HG02870 (cell line): ENCODE measurements around the gene LIN37.
"Not testable (repeated sequence)": the region's sequence is repeated elsewhere in the genome, so short reads cannot be mapped to it uniquely, and the experiment has no call there.

Experiments used
- ATAC-seq: cut with Tn5 transposase; IDR thresholded peaks from one replicate; pipeline ENCODE4 v1.9.1; 2021; ENCODE audit warnings: mild to moderate bottlenecking, moderate library complexity; ENCODE audit not compliant: unreplicated experiment

LIN37 gene

DNA sequence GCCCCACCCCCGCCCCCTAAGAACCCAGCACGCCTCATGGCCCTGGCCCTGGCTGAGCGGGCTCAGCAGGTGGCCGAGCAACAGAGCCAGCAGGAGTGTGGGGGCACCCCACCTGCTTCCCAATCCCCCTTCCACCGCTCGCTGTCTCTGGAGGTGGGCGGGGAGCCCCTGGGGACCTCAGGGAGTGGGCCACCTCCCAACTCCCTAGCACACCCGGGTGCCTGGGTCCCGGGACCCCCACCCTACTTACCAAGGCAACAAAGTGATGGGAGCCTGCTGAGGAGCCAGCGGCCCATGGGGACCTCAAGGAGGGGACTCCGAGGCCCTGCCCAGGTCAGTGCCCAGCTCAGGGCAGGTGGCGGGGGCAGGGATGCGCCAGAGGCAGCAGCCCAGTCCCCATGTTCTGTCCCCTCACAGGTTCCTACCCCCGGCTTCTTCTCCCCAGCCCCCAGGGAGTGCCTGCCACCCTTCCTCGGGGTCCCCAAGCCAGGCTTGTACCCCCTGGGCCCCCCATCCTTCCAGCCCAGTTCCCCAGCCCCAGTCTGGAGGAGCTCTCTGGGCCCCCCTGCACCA, 38.9 kb downstream of the LIN37 start:
- no peak for ATAC-seq

DNA sequence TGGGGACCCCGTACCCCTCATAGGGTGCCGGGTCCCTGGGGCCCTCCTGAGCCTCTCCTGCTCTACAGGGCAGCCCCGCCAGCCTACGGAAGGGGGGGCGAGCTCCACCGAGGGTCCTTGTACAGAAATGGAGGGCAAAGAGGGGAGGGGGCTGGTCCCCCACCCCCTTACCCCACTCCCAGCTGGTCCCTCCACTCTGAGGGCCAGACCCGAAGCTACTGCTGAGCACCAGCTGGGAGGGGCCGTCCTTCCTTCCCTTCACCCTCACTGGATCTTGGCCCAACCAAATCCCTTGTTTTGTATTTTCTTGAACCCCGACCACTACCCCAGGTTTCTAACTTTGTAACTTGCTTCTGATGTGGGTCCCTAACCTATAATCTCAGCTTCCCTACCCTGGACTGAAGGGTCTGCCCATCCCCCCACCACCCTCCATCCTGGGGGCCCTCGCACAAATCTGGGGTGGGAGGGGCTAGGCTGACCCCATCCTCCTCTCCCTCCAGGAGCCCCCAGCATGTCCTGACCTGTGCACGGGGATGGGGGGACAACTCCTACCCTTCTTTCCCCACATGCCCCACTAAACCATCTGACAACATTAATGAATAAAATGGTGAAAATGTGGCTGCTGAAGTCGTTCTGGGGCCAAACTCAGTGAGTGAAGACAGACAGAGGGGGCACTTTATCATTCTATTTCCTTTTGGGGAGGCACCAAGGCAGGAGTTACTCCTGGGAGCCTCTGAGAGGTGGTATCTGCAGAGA, 40.0 kb downstream of the LIN37 start:
- no peak for ATAC-seq

DNA sequence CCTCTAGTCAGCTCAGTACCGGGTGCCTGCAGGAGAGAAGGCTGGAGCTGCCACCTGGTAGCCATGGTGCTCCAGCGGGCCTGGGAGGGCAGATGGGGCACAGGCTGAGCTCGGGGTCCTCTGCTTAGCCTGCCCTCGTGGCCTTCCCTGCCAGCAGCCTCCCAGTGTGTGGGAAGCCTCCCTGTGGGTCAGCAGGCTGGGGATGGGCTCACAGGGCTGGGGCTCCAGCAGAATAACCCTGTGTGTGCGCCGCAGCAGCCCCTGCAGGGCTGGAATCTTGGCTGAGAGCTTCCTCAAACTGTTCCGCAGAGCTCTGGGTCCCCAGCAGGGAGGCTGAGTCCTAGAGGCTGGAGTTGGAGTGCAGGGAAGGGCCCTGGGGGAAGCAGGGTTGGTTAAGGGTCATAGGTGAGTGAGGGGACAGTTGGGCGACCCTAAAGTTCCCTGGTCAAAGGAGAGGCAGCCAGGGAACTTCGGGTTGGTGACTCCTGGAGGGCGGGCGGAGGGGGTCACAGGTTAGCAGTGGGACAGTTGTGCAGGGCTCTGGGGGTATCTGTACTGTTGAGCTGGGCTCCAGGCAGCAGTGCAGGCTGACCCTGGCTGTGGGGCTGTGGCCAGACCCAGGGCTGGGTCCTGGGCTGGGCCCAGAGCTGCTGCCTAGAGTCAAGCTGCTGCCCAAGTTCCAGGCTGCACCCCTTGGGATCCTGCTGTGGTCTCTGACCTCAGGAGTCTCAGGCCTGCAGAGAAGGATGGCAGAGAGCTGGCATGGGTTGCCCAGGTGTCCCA, 41.0 kb downstream of the LIN37 start:
- no peak for ATAC-seq

DNA sequence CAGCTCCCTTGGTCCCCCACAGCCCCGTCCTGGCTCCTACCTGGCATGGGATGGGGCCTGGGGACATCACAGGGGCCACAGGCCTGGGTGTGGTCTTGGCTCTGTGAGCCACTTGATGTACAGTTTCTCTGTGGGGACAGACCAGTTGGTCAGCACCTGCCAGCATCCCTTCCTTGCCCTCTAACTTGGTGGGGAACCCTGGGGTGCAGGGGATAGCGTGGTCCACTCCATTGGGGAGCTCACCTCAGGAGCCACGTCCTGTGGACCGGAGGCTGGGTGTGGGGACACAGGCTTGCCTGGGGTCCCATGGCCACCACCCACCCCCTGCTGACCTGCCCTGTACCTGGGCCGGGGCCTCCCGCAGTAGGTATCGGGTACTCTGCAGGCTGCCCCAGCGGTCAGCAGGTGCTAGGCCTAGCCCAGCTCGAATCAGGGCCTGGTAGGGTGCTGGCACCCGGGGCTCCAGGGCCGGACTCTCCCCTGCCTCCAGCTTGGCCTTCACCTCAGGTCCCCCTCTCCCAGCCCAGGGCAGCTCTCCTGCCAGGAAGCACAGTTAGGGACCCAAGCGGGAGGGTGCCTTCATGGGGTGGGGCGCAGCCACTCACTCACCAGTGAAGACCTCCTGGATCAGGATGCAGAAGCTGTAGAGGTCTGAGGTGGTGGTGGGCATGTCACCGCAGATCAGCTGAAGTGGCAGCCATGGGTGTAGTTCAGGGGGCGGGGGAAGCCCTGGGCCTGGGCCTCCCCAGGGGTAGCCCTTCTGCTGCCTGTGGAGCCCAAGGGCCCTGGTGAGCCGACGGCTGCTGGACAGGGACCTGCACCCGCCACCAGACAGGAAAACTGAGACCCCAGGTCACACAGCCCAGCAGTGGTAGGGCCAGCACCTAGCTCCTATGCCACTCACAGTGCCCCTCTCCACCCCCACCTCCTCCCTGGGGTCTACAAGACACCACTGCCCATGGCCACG, 41.9 kb downstream of the LIN37 start:
- ATAC-seq = no peak

DNA sequence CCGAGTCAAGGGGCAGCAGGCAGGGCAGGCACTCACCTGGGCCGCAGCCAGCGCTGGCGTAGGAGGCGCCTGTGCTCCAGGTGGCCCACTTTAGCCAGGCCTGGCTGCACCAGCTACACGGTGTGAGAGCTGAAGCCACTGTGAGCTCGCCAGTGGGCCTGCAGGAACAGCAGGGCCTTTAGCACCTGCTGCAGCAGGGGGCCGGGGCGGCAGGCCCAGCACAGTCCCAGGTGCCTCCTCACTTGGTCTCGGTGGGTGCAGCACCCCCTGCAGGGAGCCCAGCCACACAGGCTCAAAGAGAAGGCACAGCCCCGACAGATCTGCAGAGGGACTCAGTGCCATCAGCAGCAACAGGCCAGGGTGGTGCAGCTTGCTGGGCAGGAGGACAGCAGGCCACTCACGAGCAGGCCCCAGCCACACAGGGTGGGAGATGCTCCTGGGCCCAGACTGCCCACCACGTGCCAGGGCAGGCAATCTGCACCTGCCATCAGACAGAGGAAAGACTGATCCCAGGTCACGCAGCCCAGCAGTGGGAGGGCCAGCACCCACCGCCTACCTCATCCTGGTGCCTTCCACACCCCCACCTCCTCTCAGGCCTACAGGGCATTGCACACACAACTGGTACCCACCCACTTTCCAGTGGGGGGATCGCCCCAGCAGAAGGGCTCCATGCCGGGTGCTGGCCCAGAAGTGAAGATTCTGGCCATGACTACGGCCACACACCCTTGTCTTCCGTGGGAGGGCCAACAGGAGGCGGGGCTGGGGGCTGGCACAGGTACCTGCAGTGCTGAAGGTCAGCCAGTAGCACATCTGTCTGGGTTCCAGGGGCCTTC, 42.8 kb downstream of the LIN37 start:
- no peak for ATAC-seq

DNA sequence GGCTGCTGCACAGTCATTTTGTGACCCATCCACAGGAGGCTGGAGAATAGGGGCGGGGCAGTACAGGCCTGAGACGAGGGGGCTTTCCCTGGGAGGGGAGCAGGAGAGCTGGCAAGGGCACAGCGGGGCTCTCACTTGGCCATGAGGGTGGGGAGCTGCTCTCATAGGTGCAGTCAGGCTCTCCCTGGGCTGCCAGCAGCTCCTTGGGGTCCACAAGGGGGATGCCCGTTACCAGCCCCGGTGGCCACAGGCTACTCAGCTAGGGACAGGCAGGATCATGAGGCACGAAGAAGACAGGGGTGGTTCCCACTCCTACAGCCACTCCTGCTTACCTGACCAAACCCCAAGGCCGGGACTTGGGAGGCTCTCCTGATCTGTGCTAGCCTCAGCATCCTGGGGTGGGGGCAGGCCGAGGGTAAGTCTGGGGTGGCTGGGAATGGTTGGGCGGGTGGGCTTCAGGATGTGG, 43.5 kb downstream of the LIN37 start:
- no peak for ATAC-seq

DNA sequence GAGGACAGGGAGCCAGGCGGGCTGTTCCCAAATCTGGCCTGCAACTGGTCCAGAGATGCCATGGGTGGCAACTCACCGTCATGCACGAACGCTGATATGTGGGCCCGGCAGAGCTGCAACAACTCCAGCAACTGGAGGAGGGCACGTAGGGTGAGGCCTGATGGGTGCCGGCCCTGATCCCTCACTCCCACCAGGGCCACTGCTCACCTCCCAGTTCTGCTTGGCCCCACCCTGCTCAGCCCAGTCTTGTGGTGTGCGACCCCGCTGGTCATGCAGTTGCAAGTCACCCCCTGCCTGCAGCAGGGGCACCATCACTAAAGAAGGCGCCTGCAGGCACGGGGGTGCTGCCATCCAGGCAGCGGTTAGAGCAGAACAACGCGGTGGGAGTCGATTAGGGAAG, 43.9 kb downstream of the LIN37 start:
- ATAC-seq = no peak

DNA sequence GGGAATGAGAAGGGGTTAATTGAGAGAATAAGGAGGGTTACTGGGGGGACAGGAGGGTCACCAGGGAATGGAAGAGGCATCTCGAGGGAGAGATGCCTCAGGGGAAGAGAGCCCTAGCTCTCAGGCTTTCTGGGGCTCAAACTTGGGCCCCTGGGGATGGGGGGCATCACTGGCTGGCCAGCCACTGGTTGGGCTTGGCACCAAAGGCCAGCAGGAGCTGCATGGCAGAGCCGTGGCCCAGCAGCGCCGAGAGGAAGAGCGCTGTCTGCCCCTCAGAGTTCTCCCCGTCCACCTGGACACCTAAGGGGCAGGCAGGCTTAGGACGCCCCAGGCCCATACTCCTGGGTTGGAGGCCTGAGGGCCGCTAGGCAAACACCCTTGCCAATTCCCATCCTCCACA, 44.5 kb downstream of the LIN37 start:
- ATAC-seq = no peak

DNA sequence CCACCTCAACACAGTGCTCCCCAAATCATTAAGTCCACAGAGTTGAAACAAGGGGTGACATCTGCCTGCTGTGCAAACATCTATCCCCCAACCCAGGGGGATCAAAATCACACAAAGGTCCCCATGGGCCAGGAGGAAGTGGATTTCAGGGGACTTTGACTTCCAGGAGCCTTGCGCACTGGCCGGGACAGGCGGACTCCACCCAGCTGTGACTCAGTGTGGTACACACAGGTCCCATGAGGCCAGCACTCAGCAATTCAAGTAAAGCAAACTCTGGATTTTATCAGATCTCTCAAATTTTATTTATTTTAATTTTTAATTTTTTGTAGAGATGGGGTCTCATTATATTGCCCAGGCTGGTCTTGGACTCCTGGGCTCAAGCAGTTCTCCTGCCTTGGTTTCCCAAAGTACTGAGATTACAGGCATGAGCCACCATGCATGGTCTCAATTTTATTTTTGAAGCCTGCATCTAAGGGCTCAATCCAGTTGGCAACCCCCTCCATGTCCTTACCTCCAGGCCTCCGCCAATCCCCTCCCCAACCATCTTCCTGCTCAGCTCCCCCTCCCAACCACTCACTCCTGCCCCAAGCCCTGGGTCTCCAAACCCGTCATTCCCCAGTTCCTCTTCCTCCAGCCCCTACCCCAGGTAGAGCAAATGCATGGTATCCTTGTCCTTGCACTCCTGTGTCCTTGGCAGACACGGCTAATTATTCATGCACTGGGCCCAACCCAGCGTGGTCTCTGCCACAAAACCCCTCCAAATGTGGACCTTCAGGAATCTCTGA, 45.2 kb downstream of the LIN37 start:
- no peak for ATAC-seq

DNA sequence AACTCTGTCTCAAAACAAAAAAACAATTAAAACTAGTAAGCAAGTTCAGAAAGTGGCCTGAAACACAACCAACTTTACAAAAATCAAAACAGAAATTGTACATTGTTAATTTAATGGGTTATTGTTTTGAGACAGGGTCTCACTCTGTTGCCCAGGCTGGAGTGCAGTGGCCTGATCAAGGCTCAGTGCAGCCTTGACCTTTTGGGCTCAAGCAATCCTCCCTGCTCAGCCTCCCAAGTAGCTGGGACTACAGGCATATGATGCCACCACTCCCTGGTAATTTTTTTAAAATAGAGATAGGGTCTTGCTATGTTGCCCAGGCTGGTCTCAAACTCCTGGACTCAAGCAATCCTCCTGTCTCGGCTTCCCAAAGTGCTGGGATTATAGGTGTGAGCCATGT, 47.2 kb downstream of the LIN37 start:
- not testable (repeated sequence) for ATAC-seq

DNA sequence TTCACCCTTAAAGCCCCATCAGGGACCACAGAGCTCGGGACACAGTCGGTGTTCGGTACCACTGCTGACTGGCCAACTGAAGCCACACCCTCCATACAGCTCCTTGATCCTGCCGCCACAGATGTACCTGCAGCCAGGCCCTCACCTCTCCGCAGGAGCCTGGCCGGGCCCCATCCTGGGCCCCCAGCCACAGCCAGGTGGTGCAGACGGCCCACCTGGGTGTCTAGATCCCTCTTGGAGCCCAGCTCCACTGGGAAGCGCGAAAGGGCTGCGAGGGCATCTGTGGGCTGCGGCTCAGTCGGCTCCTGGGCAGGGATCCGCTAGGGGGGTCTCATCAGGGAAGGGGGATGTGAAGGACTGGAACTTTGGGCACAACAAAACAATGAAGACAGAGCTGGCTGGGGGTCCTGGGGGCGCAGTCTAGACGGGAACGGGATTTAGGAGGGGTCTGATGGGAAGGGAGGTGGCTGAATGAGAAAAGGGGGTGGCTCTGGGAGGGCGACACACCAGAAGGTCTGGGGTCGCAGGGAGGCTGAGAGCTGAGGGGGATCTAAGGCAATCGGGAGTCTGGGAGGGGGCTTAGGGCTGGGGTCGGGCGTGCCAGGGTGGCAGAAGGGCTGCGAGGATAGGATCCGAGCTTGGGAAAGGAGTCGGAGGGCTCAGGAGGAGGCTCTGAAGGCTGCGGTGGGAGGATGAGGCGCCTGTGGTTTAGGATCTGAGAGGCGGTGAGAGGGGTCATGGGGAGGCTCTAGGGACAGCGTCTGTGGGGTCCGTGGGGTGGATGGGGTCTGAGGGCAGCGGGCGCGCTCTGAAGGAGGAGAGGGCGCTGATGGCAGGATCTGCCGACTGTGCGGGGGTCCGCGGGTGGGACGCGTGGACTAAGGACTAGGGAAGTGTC, 48.5 kb downstream of the LIN37 start:
- no peak for ATAC-seq

DNA sequence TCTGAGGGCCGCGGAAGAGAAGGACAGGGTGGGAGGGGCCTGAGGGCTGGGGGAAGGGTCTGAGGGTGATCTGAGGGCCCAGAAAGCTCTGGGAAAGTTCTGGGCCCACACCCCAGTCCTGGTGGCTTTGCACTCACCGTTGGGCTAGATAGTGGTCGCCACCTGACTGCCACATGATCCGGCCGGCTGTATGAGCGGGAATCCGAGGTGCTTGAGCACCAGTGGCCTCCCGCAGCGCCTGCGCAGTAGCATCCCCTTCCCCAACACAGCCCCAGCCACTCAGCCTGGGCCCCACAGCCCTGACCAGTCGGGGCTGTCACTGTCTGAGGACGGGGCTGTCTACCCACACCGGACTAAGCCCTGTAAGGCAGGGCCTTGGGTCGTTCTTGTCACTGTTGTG, 49.3 kb downstream of the LIN37 start:
- ATAC-seq = no peak

DNA sequence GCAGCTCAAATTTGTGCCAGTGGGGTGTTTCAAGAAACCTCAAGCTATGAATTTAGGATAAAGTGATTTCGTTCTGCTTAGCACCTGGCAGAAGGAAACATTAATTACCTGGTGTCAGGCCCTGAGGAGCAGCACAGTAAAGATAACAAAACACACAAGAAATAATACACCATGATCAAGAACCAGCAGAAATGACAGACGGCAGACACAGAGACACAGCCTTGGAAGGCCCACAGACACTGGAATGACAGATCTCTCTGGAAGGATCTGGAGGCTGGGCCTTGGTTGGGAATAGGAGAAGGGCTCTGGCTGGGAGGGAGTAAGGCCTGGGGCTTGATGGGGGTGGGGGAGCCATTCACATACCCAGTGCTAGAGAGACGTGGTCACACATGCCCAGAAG, 53.5 kb downstream of the LIN37 start:
- ATAC-seq = no peak
